Measurements from ENCODE around the gene LTF.

Gene LTF

DNA sequence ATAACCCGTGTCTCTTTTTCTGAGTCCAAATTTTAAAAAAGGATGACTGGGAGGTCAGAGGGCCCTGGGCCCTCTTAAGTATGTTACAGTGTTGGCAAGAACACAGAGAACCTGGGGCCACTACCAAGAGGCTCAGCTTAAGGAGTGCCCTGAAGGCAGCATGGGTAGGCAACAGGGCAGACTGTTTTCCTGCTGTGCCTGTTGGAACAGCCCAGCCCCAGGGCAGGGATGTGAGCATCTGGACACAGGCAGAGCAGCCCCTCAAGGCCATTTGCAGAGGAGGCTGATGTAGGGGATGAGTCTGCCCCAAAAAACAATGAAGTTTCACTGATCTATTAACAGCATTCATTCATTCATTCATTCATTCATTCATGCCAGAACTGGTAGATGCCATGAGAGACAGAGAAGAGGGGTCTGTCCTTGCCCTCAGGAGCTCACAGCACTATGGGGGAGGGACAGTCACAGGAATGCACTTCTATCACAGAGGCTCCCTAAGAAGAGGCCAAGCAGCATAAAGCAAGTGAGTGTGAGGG is 2.2 kb upstream of the LTF start:
- no peak overlapping the region for H2AFZ ChIP-seq (ENCODE audit: low read depth, low read length)
- no peak overlapping the region for H3K4me3 ChIP-seq (ENCODE audit: low read length)
- no peak overlapping the region for H3K27ac ChIP-seq (ENCODE audit: low read length)
- H3K9me3 ChIP-seq (ENCODE audit: insufficient read depth, low read length) = no peaks in the 10 kb centered on the region
- peaks cover 30% of the 10 kb centered on the region for H3K27me3 ChIP-seq (ENCODE audit: low read depth, low read length)
- H3K9ac ChIP-seq (ENCODE audit: low read length) = no peak overlapping the region
- no peaks in the 10 kb centered on the region for H3K79me2 ChIP-seq (ENCODE audit: low read length)
- peaks cover 2% of the 10 kb centered on the region; the same call in 1 of the 2 replicates for H3K4me1 ChIP-seq (ENCODE audit: low read length)
- no peaks in the 10 kb centered on the region for H3K36me3 ChIP-seq (replicated peaks; ENCODE audit: low read depth, low read length)
- no peaks in the 10 kb centered on the region for H4K20me1 ChIP-seq (ENCODE audit: insufficient read depth, low read length)
- H3K4me2 ChIP-seq (ENCODE audit: low read length) = no peak overlapping the region
- TF ChIP-seq, protein P1, sequence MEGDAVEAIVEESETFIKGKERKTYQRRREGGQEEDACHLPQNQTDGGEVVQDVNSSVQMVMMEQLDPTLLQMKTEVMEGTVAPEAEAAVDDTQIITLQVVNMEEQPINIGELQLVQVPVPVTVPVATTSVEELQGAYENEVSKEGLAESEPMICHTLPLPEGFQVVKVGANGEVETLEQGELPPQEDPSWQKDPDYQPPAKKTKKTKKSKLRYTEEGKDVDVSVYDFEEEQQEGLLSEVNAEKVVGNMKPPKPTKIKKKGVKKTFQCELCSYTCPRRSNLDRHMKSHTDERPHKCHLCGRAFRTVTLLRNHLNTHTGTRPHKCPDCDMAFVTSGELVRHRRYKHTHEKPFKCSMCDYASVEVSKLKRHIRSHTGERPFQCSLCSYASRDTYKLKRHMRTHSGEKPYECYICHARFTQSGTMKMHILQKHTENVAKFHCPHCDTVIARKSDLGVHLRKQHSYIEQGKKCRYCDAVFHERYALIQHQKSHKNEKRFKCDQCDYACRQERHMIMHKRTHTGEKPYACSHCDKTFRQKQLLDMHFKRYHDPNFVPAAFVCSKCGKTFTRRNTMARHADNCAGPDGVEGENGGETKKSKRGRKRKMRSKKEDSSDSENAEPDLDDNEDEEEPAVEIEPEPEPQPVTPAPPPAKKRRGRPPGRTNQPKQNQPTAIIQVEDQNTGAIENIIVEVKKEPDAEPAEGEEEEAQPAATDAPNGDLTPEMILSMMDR (IDR thresholded peaks at IDR 0.05; ENCODE audit: low read depth, low read length) = no peak
- TF ChIP-seq EZH2phosphoT487 (IDR thresholded peaks at IDR 0.05; ENCODE audit: low read depth) = no peak

- Histone ChIP-seq H3K27me3 (ENCODE audit: low read depth, low read length) (peaks cover 28% of the 10 kb centered on the region), H3K4me3 (ENCODE audit: low read length) (no peak overlapping the region), H3K27ac (ENCODE audit: low read length) (no peak overlapping the region), H2AFZ (ENCODE audit: low read depth, low read length) (no peak overlapping the region), H3K9ac (ENCODE audit: low read length) (no peak overlapping the region), H3K4me1 (ENCODE audit: low read length) (peaks cover 4% of the 10 kb centered on the region; the same call in 1 of the 2 replicates), H3K9me3 (ENCODE audit: insufficient read depth, low read length) (no peaks in the 10 kb centered on the region), H3K79me2 (ENCODE audit: low read length) (no peaks in the 10 kb centered on the region), H4K20me1 (ENCODE audit: insufficient read depth, low read length) (no peaks in the 10 kb centered on the region), H3K4me2 (ENCODE audit: low read length) (no peak overlapping the region), H3K36me3 (replicated peaks; ENCODE audit: low read depth, low read length) (no peaks in the 10 kb centered on the region)
- TF ChIP-seq, protein P1 (IDR thresholded peaks at IDR 0.05; ENCODE audit: low read depth, low read length) = no peak
- no peak for TF ChIP-seq EZH2phosphoT487 (IDR thresholded peaks at IDR 0.05; ENCODE audit: low read depth)
Observed at GRCh38 chr3:46466273-46466672, 1.6 kb upstream of the LTF start.

DNA sequence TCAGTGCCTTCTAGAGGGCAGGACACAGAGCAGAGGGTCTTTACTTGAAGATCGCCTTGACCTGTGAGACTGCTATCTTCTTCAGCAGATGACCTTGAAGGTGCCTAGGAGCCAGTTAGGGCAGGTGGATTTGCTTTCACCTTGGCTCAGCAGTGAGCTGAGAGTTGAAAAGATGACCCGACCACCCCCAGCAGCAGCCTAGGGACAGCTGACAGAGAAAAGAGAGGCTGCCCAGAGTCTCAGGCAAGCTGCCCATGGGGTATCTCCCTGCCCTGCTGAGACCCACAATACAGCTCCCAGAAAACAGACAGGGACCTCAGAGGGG is 453 bp upstream of the LTF start:
- Histone ChIP-seq H3K9me3 (ENCODE audit: insufficient read depth, low read length) (no peaks in the 10 kb centered on the region), H3K36me3 (replicated peaks; ENCODE audit: low read depth, low read length) (no peaks in the 10 kb centered on the region), H3K4me3 (ENCODE audit: low read length) (no peak overlapping the region), H3K27me3 (ENCODE audit: low read depth, low read length) (peaks cover 37% of the 10 kb centered on the region), H3K79me2 (ENCODE audit: low read length) (no peaks in the 10 kb centered on the region), H3K9ac (ENCODE audit: low read length) (no peak overlapping the region), H4K20me1 (ENCODE audit: insufficient read depth, low read length) (no peaks in the 10 kb centered on the region), H3K4me2 (ENCODE audit: low read length) (no peak overlapping the region), H2AFZ (ENCODE audit: low read depth, low read length) (no peak overlapping the region), H3K4me1 (ENCODE audit: low read length) (peaks cover 4% of the 10 kb centered on the region; the same call in 1 of the 2 replicates), H3K27ac (ENCODE audit: low read length) (no peak overlapping the region)
- TF ChIP-seq EZH2phosphoT487 (IDR thresholded peaks at IDR 0.05; ENCODE audit: low read depth) = no peak
- TF ChIP-seq, protein P1 (IDR thresholded peaks at IDR 0.05; ENCODE audit: low read depth, low read length) = no peak

- Histone ChIP-seq H4K20me1 (ENCODE audit: insufficient read depth, low read length) (no peaks in the 10 kb centered on the region), H3K9me3 (ENCODE audit: insufficient read depth, low read length) (no peaks in the 10 kb centered on the region), H3K4me1 (ENCODE audit: low read length) (peaks cover 4% of the 10 kb centered on the region; the same call in 1 of the 2 replicates), H3K27ac (ENCODE audit: low read length) (no peak overlapping the region), H3K4me2 (ENCODE audit: low read length) (no peak overlapping the region), H3K4me3 (ENCODE audit: low read length) (no peak overlapping the region), H3K36me3 (replicated peaks; ENCODE audit: low read depth, low read length) (no peaks in the 10 kb centered on the region), H3K9ac (ENCODE audit: low read length) (no peak overlapping the region), H3K27me3 (ENCODE audit: low read depth, low read length) (peaks cover 50% of the 10 kb centered on the region), H2AFZ (ENCODE audit: low read depth, low read length) (no peak overlapping the region), H3K79me2 (ENCODE audit: low read length) (no peaks in the 10 kb centered on the region)
- TF ChIP-seq, protein P1 (IDR thresholded peaks at IDR 0.05; ENCODE audit: low read depth, low read length) = no peak
- TF ChIP-seq EZH2phosphoT487 (IDR thresholded peaks at IDR 0.05; ENCODE audit: low read depth) = no peak
Observed at GRCh38 chr3:46463868-46464241, 850 bp downstream of the LTF start.

Data from OCI-LY3 (cell line).